K562 (cell line): ENCODE measurements around the gene ANO7. TPM values are rescaled to one million over a fixed set of nuclear protein-coding genes. Genes with fewer than 3 reads are reported as not detected.
A peak's percentile ranks its signal among the peaks of the same experiment; 100 is the strongest.

ENCODE experiments used
- HDAC6 ChIP-seq: IDR thresholded peaks from 2 replicates; pipeline ENCODE4 v1.6.1; 2012; ENCODE audit warnings: low read depth, mild to moderate bottlenecking, control low read depth, inconsistent platforms, low read length, moderate library complexity
- HLTF ChIP-seq: fragments of 450-650 bp; IDR thresholded peaks from 2 replicates; pipeline ENCODE4 v1.6.1; 2016
- HOXB6 ChIP-seq: fragments of 250-450 bp; sonication (Bioruptor Pico); IDR thresholded peaks from 2 replicates; pipeline ENCODE4 v1.5.1; 2022; ENCODE audit warnings: mild to moderate bottlenecking, borderline replicate concordance
- KDM2B ChIP-seq: fragments of 250-450 bp; sonication (Bioruptor Pico); IDR thresholded peaks from 2 replicates; pipeline ENCODE4 v1.8.0; 2021; ENCODE audit warnings: mild to moderate bottlenecking, moderate library complexity
- RB1 ChIP-seq: fragments of 450-650 bp; IDR thresholded peaks from 2 replicates; pipeline ENCODE4 v1.6.1; 2017; ENCODE audit warnings: low read depth, mild to moderate bottlenecking
- RBM15 ChIP-seq: fragments of 200-400 bp; formaldehyde crosslinking; IDR thresholded peaks from 2 replicates; pipeline ENCODE4 v1.6.1; 2018; ENCODE audit warnings: mild to moderate bottlenecking, low read length, moderate library complexity; ENCODE audit not compliant: insufficient read depth
- TAF7 ChIP-seq: fragments of 450-650 bp; IDR thresholded peaks from 2 replicates; pipeline ENCODE4 v1.6.1; 2016; ENCODE audit warnings: missing genetic modification characterization, missing compliant biosample characterization
- TBP ChIP-seq: optimal IDR thresholded peaks from 2 replicates; pipeline ENCODE3; 2011; ENCODE audit warnings: low read depth, low read length, improper control_type of control experiment
- ZNF134 ChIP-seq: fragments of 250-450 bp; sonication (Bioruptor Pico); conservative IDR thresholded peaks from 2 replicates; pipeline ENCODE4 v1.4.0; 2020
- ZNF444 ChIP-seq: fragments of 250-450 bp; sonication (Bioruptor Pico); IDR thresholded peaks from 2 replicates; pipeline ENCODE4 v1.4.0; 2020; ENCODE audit warnings: mild to moderate bottlenecking, moderate library complexity
- ZNF561 ChIP-seq: fragments of 450-650 bp; formaldehyde crosslinking; conservative IDR thresholded peaks from 2 replicates; pipeline ENCODE4 v1.4.0; 2020; ENCODE audit warnings: mild to moderate bottlenecking, moderate library complexity
- polyA plus RNA-seq, 8 experiments: library from polyadenylated mRNA; depleted of rRNA in 4 of 8; stranded (reverse) in 5 of 8; unstranded in 3 of 8; fragments of >200 nt; fragmentation: Nextera tagmentation in 2 of 8; fragmentation: Illumina TruSeq in 1 of 8; extraction: Ambion mirVana in 2 of 8; extraction: Trizol in 1 of 8; gene quantifications; 2 replicates each; pipeline versions ENCODE4 v1.2.1 to v1.2.3, GENCODE V29; 2011 to 2014; ENCODE audit warnings: inconsistent platforms in 1 of 8, missing spikeins in 1 of 8
- total RNA-seq, 7 experiments: library from RNA; depleted of rRNA in 6 of 7; stranded (reverse); fragments of >200 nt in 6 of 7; fragmentation: Illumina TruSeq in 2 of 7; extraction: Trizol in 2 of 7; gene quantifications; 2 replicates each; pipeline versions ENCODE4 v1.2.1 to v1.2.3, GENCODE V29; 2011 to 2021; ENCODE audit warnings: low replicate concordance in 1 of 7
- TF ChIP-seq, protein P1 (sequence below): fragments of 450-650 bp; IDR thresholded peaks from 2 replicates; pipeline ENCODE4 v1.7.1; 2018; ENCODE audit warnings: mild to moderate bottlenecking, low read depth; ENCODE audit not compliant: partially characterized antibody
- TF ChIP-seq, protein P2 (sequence below): fragments of 250-450 bp; sonication (Bioruptor Pico); IDR thresholded peaks from 2 replicates; pipeline ENCODE4 v1.5.0; 2021
- TF ChIP-seq, protein P3 (sequence below), 2 experiments: IDR thresholded peaks in 1 of 2; conservative IDR thresholded peaks in 1 of 2; 2 replicates each; pipeline ENCODE4 v1.6.1; 2016; ENCODE audit warnings: low read depth in 2 of 2, mild to moderate bottlenecking in 1 of 2, missing compliant biosample characterization in 1 of 2, missing genetic modification characterization in 1 of 2, moderate library complexity in 1 of 2
- TF ChIP-seq, protein P4 (sequence below), 2 experiments: fragments of 450-650 bp; conservative IDR thresholded peaks; 2 replicates each; pipeline ENCODE4 v1.6.1; 2017; ENCODE audit warnings: mild to moderate bottlenecking in 2 of 2, moderate library complexity in 2 of 2

ANO7 gene
- total and polyA plus RNA-seq, 9 of the 15 experiments (the other 6 are each of a cell fraction or from before 2014, with no cell fraction given), result 0.28 to 5.1 (median 1.1) TPM

DNA sequence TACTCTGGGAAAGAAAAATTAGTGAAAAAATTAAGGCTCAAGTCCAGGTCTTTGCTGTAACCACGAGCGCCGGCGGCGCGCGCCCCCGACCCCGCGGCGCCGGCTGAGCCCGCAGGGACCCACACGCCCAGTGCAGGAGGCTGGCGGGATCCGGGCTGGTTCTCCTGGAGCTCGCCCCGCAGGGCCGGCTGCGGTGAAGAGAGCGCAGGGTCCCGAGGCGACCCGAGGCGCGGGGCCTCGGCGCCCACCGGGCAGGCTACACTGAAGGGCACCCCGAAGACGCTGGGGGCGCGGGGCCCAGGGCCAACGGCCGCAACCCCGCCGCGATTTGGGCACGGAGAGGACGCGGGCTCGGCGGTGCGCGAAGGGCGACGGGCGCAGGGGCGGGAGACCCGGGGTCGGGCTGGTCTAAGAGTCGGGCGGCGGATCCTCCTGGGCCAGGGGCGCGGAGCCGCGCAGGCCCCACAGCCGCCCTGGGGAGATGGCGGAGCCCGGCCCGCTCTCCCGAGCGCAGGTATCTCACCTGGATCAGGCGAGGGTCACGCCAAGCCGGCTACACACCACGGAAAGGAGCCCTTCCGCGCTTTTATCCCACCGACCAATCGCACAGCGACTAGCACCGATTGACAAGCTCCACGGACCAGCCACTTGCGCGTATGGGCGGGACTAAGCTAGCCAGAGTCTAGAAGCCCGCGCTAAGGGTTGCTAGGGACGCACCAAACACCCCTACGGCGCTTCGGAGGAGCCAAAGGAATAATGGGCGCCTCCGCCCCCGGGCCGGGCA lies 39.4 kb upstream of the ANO7 start, which contains the start of gene PASK (continued):
- TF ChIP-seq KDM2B (CRISPR knock-in tag) (peak; percentile 70; the same call in 1 of the 2 replicates), HDAC6 (no peak), HOXB6 (CRISPR knock-in tag) (no peak), TBP (peak; percentile 43), RB1 (peak; percentile 74), RBM15 (no peak), HLTF (no peak), ZNF444 (CRISPR knock-in tag) (no peak), ZNF561 (CRISPR knock-in tag) (no peak), TAF7 (tag) (no peak), ZNF134 (CRISPR knock-in tag) (no peak)
- TF ChIP-seq, protein P1, sequence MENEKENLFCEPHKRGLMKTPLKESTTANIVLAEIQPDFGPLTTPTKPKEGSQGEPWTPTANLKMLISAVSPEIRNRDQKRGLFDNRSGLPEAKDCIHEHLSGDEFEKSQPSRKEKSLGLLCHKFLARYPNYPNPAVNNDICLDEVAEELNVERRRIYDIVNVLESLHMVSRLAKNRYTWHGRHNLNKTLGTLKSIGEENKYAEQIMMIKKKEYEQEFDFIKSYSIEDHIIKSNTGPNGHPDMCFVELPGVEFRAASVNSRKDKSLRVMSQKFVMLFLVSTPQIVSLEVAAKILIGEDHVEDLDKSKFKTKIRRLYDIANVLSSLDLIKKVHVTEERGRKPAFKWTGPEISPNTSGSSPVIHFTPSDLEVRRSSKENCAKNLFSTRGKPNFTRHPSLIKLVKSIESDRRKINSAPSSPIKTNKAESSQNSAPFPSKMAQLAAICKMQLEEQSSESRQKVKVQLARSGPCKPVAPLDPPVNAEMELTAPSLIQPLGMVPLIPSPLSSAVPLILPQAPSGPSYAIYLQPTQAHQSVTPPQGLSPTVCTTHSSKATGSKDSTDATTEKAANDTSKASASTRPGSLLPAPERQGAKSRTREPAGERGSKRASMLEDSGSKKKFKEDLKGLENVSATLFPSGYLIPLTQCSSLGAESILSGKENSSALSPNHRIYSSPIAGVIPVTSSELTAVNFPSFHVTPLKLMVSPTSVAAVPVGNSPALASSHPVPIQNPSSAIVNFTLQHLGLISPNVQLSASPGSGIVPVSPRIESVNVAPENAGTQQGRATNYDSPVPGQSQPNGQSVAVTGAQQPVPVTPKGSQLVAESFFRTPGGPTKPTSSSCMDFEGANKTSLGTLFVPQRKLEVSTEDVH, result peak; percentile 66
- TF ChIP-seq, protein P2, sequence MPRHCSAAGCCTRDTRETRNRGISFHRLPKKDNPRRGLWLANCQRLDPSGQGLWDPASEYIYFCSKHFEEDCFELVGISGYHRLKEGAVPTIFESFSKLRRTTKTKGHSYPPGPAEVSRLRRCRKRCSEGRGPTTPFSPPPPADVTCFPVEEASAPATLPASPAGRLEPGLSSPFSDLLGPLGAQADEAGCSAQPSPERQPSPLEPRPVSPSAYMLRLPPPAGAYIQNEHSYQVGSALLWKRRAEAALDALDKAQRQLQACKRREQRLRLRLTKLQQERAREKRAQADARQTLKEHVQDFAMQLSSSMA (CRISPR knock-in tag), result no peak
- TF ChIP-seq, protein P3, sequence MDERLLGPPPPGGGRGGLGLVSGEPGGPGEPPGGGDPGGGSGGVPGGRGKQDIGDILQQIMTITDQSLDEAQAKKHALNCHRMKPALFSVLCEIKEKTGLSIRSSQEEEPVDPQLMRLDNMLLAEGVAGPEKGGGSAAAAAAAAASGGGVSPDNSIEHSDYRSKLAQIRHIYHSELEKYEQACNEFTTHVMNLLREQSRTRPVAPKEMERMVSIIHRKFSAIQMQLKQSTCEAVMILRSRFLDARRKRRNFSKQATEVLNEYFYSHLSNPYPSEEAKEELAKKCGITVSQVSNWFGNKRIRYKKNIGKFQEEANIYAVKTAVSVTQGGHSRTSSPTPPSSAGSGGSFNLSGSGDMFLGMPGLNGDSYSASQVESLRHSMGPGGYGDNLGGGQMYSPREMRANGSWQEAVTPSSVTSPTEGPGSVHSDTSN (CRISPR knock-in tag; IDR thresholded peaks at IDR 0.05; ENCODE audit: low read depth), result peak; percentile 50
- TF ChIP-seq, protein P3 (tag; conservative IDR thresholded peaks at IDR 0.05; ENCODE audit: low read depth), result peak; percentile 90
- TF ChIP-seq, protein P4, sequence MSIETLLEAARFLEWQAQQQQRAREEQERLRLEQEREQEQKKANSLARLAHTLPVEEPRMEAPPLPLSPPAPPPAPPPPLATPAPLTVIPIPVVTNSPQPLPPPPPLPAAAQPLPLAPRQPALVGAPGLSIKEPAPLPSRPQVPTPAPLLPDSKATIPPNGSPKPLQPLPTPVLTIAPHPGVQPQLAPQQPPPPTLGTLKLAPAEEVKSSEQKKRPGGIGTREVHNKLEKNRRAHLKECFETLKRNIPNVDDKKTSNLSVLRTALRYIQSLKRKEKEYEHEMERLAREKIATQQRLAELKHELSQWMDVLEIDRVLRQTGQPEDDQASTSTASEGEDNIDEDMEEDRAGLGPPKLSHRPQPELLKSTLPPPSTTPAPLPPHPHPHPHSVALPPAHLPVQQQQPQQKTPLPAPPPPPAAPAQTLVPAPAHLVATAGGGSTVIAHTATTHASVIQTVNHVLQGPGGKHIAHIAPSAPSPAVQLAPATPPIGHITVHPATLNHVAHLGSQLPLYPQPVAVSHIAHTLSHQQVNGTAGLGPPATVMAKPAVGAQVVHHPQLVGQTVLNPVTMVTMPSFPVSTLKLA (conservative IDR thresholded peaks at IDR 0.05), result peak in 1 of 2 experiments; percentile 56; a peak in 2 of 4 replicates
